ENCODE measurements around the gene CPLX1. TPM values are rescaled to one million over a fixed set of nuclear protein-coding genes. Genes with fewer than 3 reads are reported as not detected.

The CPLX1 gene
- total RNA-seq, 1 donor from 2014 or later: 3.1 TPM

- DNase-seq (ENCODE audit: missing footprints) (peak; percentile 22), ATAC-seq (no peak)
- intact Hi-C loops (cut with DNase I): no loop called here
These were observed 24.3 kb downstream of the CPLX1 start for GRCh38 chr4:801436-802124.

- intact Hi-C loops (cut with DNase I): no loop called here
- no peak for ATAC-seq
These were observed 28.9 kb downstream of the CPLX1 start for GRCh38 chr4:797066-797465.

GRCh38 chr4:796206-796605, 29.7 kb downstream of the CPLX1 start:
- DNase-seq (ENCODE audit: missing footprints) (peak; percentile 14), ATAC-seq (no peak)
- intact Hi-C loops (cut with DNase I): no loop called here

More at GRCh38 chr4:797066-797465, 28.9 kb downstream of the CPLX1 start:
- peak; percentile 13 for DNase-seq (ENCODE audit: missing footprints)

GRCh38 chr4:795726-796119, 30.2 kb downstream of the CPLX1 start:
- ATAC-seq: no peak
- intact Hi-C loops (cut with DNase I): no loop called here

GRCh38 chr4:794900-795725, 30.8 kb downstream of the CPLX1 start:
- peak; percentile 72 for DNase-seq (ENCODE audit: missing footprints)
- intact Hi-C loops (cut with DNase I): no loop called here
- ATAC-seq: no peak

More at GRCh38 chr4:795726-796119, 30.2 kb downstream of the CPLX1 start:
- peak; percentile 32 for DNase-seq (ENCODE audit: missing footprints)

- no peak for ATAC-seq
- intact Hi-C loops (cut with DNase I): no loop called here
- DNase-seq (ENCODE audit: missing footprints): peak; percentile 41
These were observed 31.8 kb downstream of the CPLX1 start for GRCh38 chr4:793941-794621.

GRCh38 chr4:793093-793861, 32.7 kb downstream of the CPLX1 start:
- intact Hi-C loops (cut with DNase I): no loop called here
- DNase-seq (ENCODE audit: missing footprints) (peak; percentile 37), ATAC-seq (no peak)

- no peak for ATAC-seq
- intact Hi-C loops (cut with DNase I): no loop called here
- DNase-seq (ENCODE audit: missing footprints): peak; percentile 53
These were observed 33.3 kb downstream of the CPLX1 start for GRCh38 chr4:792626-793092.

- ATAC-seq (no peak), DNase-seq (ENCODE audit: missing footprints) (peak; percentile 63)
- intact Hi-C loops (cut with DNase I): no loop called here
These were observed 33.9 kb downstream of the CPLX1 start for GRCh38 chr4:791898-792625.

GRCh38 chr4:791252-791897, 34.6 kb downstream of the CPLX1 start:
- DNase-seq (ENCODE audit: missing footprints) (peak; percentile 22), ATAC-seq (no peak)
- intact Hi-C loops (cut with DNase I): no loop called here

- intact Hi-C loops (cut with DNase I): no loop called here
- DNase-seq (ENCODE audit: missing footprints): peak; percentile 50
These were observed 35.5 kb downstream of the CPLX1 start for GRCh38 chr4:790466-790820.

GRCh38 chr4:789571-790465, 36.1 kb downstream of the CPLX1 start:
- intact Hi-C loops (cut with DNase I): no loop called here
- peak; percentile 56 for DNase-seq (ENCODE audit: missing footprints)
- ATAC-seq: no peak

More at GRCh38 chr4:790466-790820, 35.5 kb downstream of the CPLX1 start:
- no peak for ATAC-seq

- ATAC-seq: no peak
- intact Hi-C loops (cut with DNase I): no loop called here
- DNase-seq (ENCODE audit: missing footprints): peak; percentile 69
These were observed 37.2 kb downstream of the CPLX1 start for GRCh38 chr4:788636-789297.

GRCh38 chr4:788006-788635, 37.8 kb downstream of the CPLX1 start:
- intact Hi-C loops (cut with DNase I): no loop called here
- no peak for ATAC-seq

GRCh38 chr4:787561-787981, 38.4 kb downstream of the CPLX1 start:
- no peak for ATAC-seq

More at GRCh38 chr4:788006-788635, 37.8 kb downstream of the CPLX1 start:
- no peak for DNase-seq (ENCODE audit: missing footprints)

GRCh38 chr4:786861-787300, 39.0 kb downstream of the CPLX1 start:
- intact Hi-C loops (cut with DNase I): no loop called here
- peak; percentile 45 for DNase-seq (ENCODE audit: missing footprints)
- ATAC-seq: no peak

More at GRCh38 chr4:787561-787981, 38.4 kb downstream of the CPLX1 start:
- DNase-seq (ENCODE audit: missing footprints): peak; percentile 54
- intact Hi-C loops (cut with DNase I): no loop called here

Measured in Right ventricle myocardium inferior (tissue), 1 donor.